Measurements from ENCODE around the gene TIGD3. TPM values are rescaled to one million over a fixed set of nuclear protein-coding genes. Genes with fewer than 3 reads are reported as not detected.
A peak's percentile ranks its signal among the peaks of the same experiment; 100 is the strongest.

TIGD3 gene
- total and polyA plus RNA-seq, 9 of the 15 experiments (the other 6 are each of a cell fraction or from before 2014, with no cell fraction given) = 0.06 to 1.3 (median 0.56) TPM

DNA sequence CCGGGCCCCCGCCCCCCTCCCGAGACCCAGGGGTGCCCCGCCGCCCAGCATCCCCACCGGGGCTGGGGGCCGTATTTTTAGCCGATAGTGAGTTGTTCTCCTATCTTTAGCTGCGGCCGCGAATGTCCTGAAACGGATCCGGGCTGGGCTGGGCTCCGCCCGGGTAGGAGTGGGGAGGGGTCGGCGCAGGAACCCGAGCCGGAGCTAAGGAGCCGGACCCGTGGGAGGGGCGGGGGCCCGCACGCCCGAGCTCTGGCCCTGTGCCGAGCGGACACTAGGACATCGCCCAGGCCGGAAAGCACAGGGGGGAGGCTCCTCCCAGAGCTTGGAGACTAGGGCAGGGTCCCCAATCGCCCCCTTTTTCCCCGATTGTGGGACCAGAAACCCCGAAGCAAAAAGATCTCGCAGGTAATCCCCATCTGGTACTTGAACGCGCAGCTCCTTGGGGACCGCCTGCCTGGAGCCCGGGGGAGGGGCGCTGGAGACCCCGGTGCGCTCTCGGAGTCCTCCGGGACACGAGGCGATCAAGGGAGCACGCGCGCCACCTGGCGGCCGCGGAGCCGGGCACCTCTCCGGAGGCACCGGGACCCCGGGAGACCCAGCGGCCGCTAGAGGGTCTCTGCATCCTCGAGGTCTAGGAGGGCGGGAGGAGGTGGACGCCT, 39.2 kb upstream of the TIGD3 start (continued):
- TF ChIP-seq, protein P1, sequence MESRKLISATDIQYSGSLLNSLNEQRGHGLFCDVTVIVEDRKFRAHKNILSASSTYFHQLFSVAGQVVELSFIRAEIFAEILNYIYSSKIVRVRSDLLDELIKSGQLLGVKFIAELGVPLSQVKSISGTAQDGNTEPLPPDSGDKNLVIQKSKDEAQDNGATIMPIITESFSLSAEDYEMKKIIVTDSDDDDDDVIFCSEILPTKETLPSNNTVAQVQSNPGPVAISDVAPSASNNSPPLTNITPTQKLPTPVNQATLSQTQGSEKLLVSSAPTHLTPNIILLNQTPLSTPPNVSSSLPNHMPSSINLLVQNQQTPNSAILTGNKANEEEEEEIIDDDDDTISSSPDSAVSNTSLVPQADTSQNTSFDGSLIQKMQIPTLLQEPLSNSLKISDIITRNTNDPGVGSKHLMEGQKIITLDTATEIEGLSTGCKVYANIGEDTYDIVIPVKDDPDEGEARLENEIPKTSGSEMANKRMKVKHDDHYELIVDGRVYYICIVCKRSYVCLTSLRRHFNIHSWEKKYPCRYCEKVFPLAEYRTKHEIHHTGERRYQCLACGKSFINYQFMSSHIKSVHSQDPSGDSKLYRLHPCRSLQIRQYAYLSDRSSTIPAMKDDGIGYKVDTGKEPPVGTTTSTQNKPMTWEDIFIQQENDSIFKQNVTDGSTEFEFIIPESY (CRISPR knock-in tag; IDR thresholded peaks at IDR 0.05) = no peak; the same call in 1 of the 2 replicates
- TF ChIP-seq, protein P2, sequence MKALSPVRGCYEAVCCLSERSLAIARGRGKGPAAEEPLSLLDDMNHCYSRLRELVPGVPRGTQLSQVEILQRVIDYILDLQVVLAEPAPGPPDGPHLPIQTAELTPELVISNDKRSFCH (CRISPR knock-in tag; IDR thresholded peaks at IDR 0.05) = no peak
- TF ChIP-seq, protein P2 (tag; IDR thresholded peaks at IDR 0.05) = peak; percentile 19; the same call in 1 of the 2 replicates
- peak; percentile 52; the same call in 1 of the 2 replicates for TF ChIP-seq RBFOX2 (IDR thresholded peaks at IDR 0.05; ENCODE audit: low read depth, low read length)
- peak; percentile 87 for TF ChIP-seq EP400 (IDR thresholded peaks at IDR 0.05)
- no peak for TF ChIP-seq POLR2H (tag; IDR thresholded peaks at IDR 0.05; ENCODE audit: low read depth)
- TF ChIP-seq HLTF (IDR thresholded peaks at IDR 0.05) = no peak
- TF ChIP-seq, protein P3, sequence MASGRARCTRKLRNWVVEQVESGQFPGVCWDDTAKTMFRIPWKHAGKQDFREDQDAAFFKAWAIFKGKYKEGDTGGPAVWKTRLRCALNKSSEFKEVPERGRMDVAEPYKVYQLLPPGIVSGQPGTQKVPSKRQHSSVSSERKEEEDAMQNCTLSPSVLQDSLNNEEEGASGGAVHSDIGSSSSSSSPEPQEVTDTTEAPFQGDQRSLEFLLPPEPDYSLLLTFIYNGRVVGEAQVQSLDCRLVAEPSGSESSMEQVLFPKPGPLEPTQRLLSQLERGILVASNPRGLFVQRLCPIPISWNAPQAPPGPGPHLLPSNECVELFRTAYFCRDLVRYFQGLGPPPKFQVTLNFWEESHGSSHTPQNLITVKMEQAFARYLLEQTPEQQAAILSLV (tag; IDR thresholded peaks at IDR 0.05) = no peak
- no peak for TF ChIP-seq OTX1 (CRISPR knock-in tag; IDR thresholded peaks at IDR 0.05)
- peak; percentile 10 for TF ChIP-seq TBP (optimal IDR thresholded peaks at IDR 0.05; ENCODE audit: low read depth, low read length)
- TF ChIP-seq ZKSCAN1 (IDR thresholded peaks at IDR 0.05; ENCODE audit: low read depth, low read length) = peak; percentile 36; the same call in 1 of the 2 replicates
- TF ChIP-seq ZBTB7A (IDR thresholded peaks at IDR 0.05; ENCODE audit: borderline replicate concordance, control insufficient read depth, low read depth, low read length) = peak; percentile 100
- TF ChIP-seq NONO (IDR thresholded peaks at IDR 0.05; ENCODE audit: low read depth in 2 of 2, low read length in 1 of 2) = peak in 1 of 2 experiments; percentile 49; a peak in 1 of 4 replicates
- TF ChIP-seq STAG1 (CRISPR knock-in tag; IDR thresholded peaks at IDR 0.05; ENCODE audit: borderline replicate concordance) = peak; percentile 30; the same call in 1 of the 2 replicates
- TF ChIP-seq, protein P4, sequence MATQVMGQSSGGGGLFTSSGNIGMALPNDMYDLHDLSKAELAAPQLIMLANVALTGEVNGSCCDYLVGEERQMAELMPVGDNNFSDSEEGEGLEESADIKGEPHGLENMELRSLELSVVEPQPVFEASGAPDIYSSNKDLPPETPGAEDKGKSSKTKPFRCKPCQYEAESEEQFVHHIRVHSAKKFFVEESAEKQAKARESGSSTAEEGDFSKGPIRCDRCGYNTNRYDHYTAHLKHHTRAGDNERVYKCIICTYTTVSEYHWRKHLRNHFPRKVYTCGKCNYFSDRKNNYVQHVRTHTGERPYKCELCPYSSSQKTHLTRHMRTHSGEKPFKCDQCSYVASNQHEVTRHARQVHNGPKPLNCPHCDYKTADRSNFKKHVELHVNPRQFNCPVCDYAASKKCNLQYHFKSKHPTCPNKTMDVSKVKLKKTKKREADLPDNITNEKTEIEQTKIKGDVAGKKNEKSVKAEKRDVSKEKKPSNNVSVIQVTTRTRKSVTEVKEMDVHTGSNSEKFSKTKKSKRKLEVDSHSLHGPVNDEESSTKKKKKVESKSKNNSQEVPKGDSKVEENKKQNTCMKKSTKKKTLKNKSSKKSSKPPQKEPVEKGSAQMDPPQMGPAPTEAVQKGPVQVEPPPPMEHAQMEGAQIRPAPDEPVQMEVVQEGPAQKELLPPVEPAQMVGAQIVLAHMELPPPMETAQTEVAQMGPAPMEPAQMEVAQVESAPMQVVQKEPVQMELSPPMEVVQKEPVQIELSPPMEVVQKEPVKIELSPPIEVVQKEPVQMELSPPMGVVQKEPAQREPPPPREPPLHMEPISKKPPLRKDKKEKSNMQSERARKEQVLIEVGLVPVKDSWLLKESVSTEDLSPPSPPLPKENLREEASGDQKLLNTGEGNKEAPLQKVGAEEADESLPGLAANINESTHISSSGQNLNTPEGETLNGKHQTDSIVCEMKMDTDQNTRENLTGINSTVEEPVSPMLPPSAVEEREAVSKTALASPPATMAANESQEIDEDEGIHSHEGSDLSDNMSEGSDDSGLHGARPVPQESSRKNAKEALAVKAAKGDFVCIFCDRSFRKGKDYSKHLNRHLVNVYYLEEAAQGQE (IDR thresholded peaks at IDR 0.05; ENCODE audit: borderline replicate concordance) = peak; percentile 81
- TF ChIP-seq, protein P4 (CRISPR knock-in tag; IDR thresholded peaks at IDR 0.05; ENCODE audit: low read depth) = no peak; the same call in 1 of the 2 replicates
